ENCODE measurements around the gene FAM174B.

DNA sequence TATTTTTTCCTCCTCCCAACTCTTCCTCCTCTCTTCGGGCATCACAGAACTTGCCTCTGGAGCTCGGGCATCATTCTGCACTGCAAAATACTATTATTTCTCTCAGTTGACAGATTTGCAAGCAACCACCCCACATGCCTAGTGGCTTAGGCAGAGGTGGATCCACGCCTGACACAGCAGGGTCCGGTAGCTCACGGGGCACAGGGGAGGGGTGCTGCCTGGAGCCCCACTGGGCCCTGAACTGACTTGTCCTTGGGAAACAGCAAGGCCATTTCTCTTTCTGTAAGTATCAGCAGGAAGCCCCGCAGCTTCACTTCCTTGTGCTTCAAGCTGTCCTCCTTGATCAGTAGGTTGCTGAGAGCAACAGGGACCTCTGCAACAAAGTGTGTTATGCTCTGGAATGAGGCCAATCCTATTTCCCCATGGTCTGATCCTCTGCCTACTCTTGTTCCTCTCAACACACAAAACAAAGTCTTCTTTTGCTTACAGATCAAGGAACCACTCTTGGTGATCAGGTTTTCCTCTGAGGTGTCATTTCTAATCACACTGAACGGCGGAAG, 69.1 kb downstream of the FAM174B start:
- TF ChIP-seq EP300 (IDR thresholded peaks at IDR 0.05) (no peak), POLR2AphosphoS5 (IDR thresholded peaks at IDR 0.05) (no peak), POLR2A (IDR thresholded peaks at IDR 0.05) (no peak)
- TF ChIP-seq, protein P1, sequence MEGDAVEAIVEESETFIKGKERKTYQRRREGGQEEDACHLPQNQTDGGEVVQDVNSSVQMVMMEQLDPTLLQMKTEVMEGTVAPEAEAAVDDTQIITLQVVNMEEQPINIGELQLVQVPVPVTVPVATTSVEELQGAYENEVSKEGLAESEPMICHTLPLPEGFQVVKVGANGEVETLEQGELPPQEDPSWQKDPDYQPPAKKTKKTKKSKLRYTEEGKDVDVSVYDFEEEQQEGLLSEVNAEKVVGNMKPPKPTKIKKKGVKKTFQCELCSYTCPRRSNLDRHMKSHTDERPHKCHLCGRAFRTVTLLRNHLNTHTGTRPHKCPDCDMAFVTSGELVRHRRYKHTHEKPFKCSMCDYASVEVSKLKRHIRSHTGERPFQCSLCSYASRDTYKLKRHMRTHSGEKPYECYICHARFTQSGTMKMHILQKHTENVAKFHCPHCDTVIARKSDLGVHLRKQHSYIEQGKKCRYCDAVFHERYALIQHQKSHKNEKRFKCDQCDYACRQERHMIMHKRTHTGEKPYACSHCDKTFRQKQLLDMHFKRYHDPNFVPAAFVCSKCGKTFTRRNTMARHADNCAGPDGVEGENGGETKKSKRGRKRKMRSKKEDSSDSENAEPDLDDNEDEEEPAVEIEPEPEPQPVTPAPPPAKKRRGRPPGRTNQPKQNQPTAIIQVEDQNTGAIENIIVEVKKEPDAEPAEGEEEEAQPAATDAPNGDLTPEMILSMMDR (IDR thresholded peaks at IDR 0.05): no peak
